DND-41 (cell line): Measurements from ENCODE around the gene MEFV.

Experiments
- CTCF ChIP-seq: IDR thresholded peaks from 2 replicates; pipeline ENCODE4 v1.5.1; 2012; ENCODE audit warnings: borderline replicate concordance, low read length, moderate library complexity, mild to moderate bottlenecking; ENCODE audit not compliant: poor library complexity, severe bottlenecking; ENCODE audit errors: extremely low read depth
- EZH2 ChIP-seq: IDR thresholded peaks from 3 replicates; pipeline ENCODE4 v1.6.1; 2012; ENCODE audit warnings: borderline replicate concordance, low read depth, mild to moderate bottlenecking, moderate library complexity, low read length, inconsistent platforms; ENCODE audit not compliant: severe bottlenecking

- TF ChIP-seq CTCF, result no peak
- TF ChIP-seq EZH2, result no peak
These were observed 44.4 kb downstream of the MEFV start for GRCh38 chr16:3212006-3212405.
